HFFc6 (cell line): ENCODE measurements around the gene BET1L. TPM values are rescaled to one million over a fixed set of nuclear protein-coding genes. Genes with fewer than 3 reads are reported as not detected.

Experiments used
- DNase-seq: peaks from one replicate; pipeline ENCODE4 v3.0.0-alpha.2; 2018
- H3K27ac Mint-ChIP-seq: 2 replicates; pipeline ENCODE4 v1.8.0; 2020; ENCODE audit warnings: mild to moderate bottlenecking, mixed read lengths
- H3K27me3 Mint-ChIP-seq: 2 replicates; pipeline ENCODE4 v1.8.0; 2021; ENCODE audit warnings: mild to moderate bottlenecking, moderate library complexity, mixed read lengths; ENCODE audit not compliant: insufficient read depth
- H3K36me3 Mint-ChIP-seq: 2 replicates; pipeline ENCODE4 v1.8.0; 2021; ENCODE audit warnings: low read depth, mixed read lengths
- H3K4me1 Mint-ChIP-seq: 2 replicates; pipeline ENCODE4 v1.8.0; 2020; ENCODE audit warnings: low read depth, mixed read lengths
- H3K4me3 Mint-ChIP-seq: 2 replicates; pipeline ENCODE4 v1.8.0; 2020; ENCODE audit warnings: mild to moderate bottlenecking, moderate library complexity, mixed read lengths
- H3K9me3 Mint-ChIP-seq: 2 replicates; pipeline ENCODE4 v1.8.0; 2020; ENCODE audit warnings: mild to moderate bottlenecking, mixed read lengths
- total RNA-seq, 6 experiments: library from RNA; stranded (reverse); fragmentation: NEBNext Ultra II Directional; extraction: Animal tissue kit (Norgen Biotek cat#: 25700); gene quantifications; 2 replicates in 1 of 6; 3 replicates in 5 of 6; pipeline ENCODE4 v1.2.3, GENCODE V29; 2021
- TF ChIP-seq, protein P1 (sequence below): fragments of 200-600 bp; sonication (generic); IDR thresholded peaks from 2 replicates; pipeline ENCODE4 v1.5.0; 2021; ENCODE audit warnings: antibody characterized with exemption, mild to moderate bottlenecking

Gene BET1L
- total RNA-seq, 6 experiments from 2014 or later: 63.5 to 76.9 (median 67.2) TPM

DNA sequence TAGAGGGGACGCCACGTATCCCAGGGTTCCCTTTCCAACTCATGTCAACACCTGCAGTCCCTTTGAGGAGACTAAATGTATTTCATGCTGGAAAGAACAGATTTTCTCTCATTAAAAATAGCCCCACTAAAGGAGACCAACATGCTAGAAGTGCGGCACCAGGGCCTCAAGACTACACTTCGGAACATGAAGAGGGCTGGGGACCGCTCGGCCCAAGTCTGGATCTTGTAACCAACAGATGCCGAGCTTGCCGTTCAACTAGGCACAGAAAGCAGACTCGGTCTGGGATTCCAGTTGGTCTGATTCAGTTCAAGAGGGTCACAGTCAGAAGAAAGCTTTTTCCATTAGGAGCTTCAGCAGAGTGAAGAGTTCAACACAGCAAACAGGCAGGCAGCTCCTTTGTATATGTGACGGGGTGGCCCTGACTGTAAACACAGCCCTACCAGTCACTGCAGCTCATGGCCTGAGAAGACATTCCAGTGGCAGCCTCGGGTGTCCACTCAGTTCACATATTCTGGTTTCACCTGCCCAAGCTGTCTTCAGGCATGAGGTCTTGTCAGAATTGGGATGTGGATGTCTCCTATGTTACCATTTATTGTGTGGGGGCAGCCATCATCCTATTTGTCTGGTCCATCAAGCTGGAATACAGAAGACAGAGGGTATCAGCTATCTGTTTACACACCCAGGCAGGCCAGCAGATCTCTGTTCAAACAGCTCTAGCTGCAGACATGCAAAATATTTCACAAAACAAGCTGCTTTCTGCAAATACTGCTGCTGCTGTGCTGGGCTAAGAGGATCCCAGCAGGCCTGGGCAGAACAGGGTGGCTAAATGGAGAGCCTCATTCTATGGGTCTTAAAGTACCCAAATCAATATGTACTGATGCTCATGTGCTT is 9.1 kb upstream of the BET1L start:
- no peak for DNase-seq
- Mint-ChIP-seq H3K4me3 (no peak overlapping the region), H3K36me3 (peaks cover 13% of the 10 kb centered on the region), H3K4me1 (peaks cover 8% of the 10 kb centered on the region), H3K27ac (peak overlapping the region; percentile 31), H3K27me3 (peaks cover 5% of the 10 kb centered on the region; the same call in 1 of the 2 replicates), H3K9me3 (no peaks in the 10 kb centered on the region)
- TF ChIP-seq, protein P1, sequence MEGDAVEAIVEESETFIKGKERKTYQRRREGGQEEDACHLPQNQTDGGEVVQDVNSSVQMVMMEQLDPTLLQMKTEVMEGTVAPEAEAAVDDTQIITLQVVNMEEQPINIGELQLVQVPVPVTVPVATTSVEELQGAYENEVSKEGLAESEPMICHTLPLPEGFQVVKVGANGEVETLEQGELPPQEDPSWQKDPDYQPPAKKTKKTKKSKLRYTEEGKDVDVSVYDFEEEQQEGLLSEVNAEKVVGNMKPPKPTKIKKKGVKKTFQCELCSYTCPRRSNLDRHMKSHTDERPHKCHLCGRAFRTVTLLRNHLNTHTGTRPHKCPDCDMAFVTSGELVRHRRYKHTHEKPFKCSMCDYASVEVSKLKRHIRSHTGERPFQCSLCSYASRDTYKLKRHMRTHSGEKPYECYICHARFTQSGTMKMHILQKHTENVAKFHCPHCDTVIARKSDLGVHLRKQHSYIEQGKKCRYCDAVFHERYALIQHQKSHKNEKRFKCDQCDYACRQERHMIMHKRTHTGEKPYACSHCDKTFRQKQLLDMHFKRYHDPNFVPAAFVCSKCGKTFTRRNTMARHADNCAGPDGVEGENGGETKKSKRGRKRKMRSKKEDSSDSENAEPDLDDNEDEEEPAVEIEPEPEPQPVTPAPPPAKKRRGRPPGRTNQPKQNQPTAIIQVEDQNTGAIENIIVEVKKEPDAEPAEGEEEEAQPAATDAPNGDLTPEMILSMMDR: no peak

DNA sequence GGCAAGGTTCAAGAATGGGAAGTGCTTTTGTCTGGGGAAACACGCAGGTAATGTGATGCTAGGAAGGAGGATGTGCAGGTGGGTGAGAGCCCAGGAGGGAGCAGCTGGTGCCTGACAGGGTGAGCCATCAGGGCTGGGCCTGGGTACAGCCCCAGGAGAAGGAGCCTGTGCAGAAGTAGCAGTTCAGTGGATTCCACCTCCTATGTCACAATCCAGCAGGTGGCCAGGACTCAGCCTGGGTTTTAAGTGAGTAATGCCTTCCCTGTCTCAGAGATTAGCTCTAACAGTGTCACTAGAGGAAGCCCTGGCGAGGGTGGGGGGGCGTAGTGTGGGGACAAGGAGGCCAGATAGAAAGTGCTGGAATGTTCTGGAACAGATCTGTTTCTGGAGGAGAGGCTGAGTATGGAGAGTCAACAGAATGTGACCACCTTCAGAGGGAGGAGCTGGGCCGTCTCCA is 8.4 kb upstream of the BET1L start:
- Mint-ChIP-seq H3K9me3 (no peaks in the 10 kb centered on the region), H3K27ac (peak overlapping the region; percentile 53; the same call in 1 of the 2 replicates), H3K27me3 (peaks cover 5% of the 10 kb centered on the region; the same call in 1 of the 2 replicates), H3K4me1 (peaks cover 15% of the 10 kb centered on the region), H3K4me3 (no peak overlapping the region), H3K36me3 (peaks cover 14% of the 10 kb centered on the region)
- DNase-seq: no peak
- TF ChIP-seq, protein P1: no peak

DNA sequence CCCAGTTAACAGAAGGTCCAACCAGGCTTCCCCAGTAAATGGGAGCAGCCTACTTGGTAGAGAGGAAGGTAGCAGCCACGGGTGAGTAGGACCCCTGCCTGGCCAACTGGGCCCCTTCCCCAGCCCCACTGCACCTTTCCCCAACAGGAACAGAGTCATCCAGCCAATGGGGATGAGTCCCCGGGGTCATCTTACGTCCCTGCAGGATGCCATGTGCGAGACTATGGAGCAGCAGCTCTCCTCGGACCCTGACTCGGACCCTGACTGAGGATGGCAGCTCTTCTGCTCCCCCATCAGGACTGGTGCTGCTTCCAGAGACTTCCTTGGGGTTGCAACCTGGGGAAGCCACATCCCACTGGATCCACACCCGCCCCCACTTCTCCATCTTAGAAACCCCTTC is 6.9 kb upstream of the BET1L start:
- no peak for DNase-seq
- Mint-ChIP-seq H3K27ac (no peak overlapping the region), H3K36me3 (peaks cover 21% of the 10 kb centered on the region), H3K4me3 (no peak overlapping the region), H3K4me1 (peaks cover 27% of the 10 kb centered on the region), H3K27me3 (peaks cover 5% of the 10 kb centered on the region; the same call in 1 of the 2 replicates), H3K9me3 (no peaks in the 10 kb centered on the region)
- TF ChIP-seq, protein P1: no peak

GRCh38 chr11:213111-213510 is 5.9 kb upstream of the BET1L start:
- Mint-ChIP-seq H3K9me3 (no peaks in the 10 kb centered on the region), H3K36me3 (peaks cover 21% of the 10 kb centered on the region), H3K4me3 (no peak overlapping the region), H3K27ac (peak overlapping the region; percentile 0; the same call in 1 of the 2 replicates), H3K4me1 (peaks cover 27% of the 10 kb centered on the region), H3K27me3 (peaks cover 7% of the 10 kb centered on the region)
- TF ChIP-seq, protein P1: no peak
- DNase-seq: no peak

- peaks cover 21% of the 10 kb centered on the region for H3K36me3 Mint-ChIP-seq
These were observed 5.2 kb upstream of the BET1L start for GRCh38 chr11:212150-213100.

More at GRCh38 chr11:212150-213100, 5.2 kb upstream of the BET1L start:
- Mint-ChIP-seq H3K27ac (0 out of 2 replicates have a peak overlapping the region, but pooled peaks have one; percentile 40), H3K9me3 (no peaks in the 10 kb centered on the region), H3K4me1 (peaks cover 27% of the 10 kb centered on the region), H3K4me3 (no peak overlapping the region), H3K27me3 (peaks cover 10% of the 10 kb centered on the region)
- DNase-seq: no peak
- TF ChIP-seq, protein P1: no peak
